Measurements from ENCODE around the gene ENDOD1. TPM values are rescaled to one million over a fixed set of nuclear protein-coding genes. Genes with fewer than 3 reads are reported as not detected.

Gene ENDOD1
- total RNA-seq, 1 experiment from 2014 or later, result 3.3 TPM

GRCh38 chr11:95144313-95145235, 54.9 kb downstream of the ENDOD1 start (continued):
- TF ChIP-seq STAT6 (CRISPR knock-in tag; conservative IDR thresholded peaks at IDR 0.05; ENCODE audit: low read depth) (no peak), SP1 (CRISPR knock-in tag; conservative IDR thresholded peaks at IDR 0.05) (no peak), ZBTB21 (CRISPR knock-in tag; IDR thresholded peaks at IDR 0.05; ENCODE audit: borderline replicate concordance) (no peak)

GRCh38 chr11:95145430-95146060, 55.9 kb downstream of the ENDOD1 start:
- no peak for ATAC-seq
- Mint-ChIP-seq H3K36me3 (no peaks in the 10 kb centered on the region), H3K27ac (no peak overlapping the region), H3K27me3 (ENCODE audit: low read depth) (peaks cover 92% of the 10 kb centered on the region), H3K9me3 (no peaks in the 10 kb centered on the region), H3K4me1 (peaks cover 7% of the 10 kb centered on the region), H3K4me3 (no peak overlapping the region)
- POLR2A ChIA-PET, result no interaction called here
- CTCF ChIA-PET, result interaction anchor here (2.9 kb wide), 1 partner anchor 77 kb away, joined by 7 read pairs; no protein-coding TSS in a partner anchor
- no peak for DNase-seq (ENCODE audit: low spot score)
- no peak for TF ChIP-seq ELF4 (CRISPR knock-in tag; IDR thresholded peaks at IDR 0.05; ENCODE audit: low read depth)
- TF ChIP-seq RORB (CRISPR knock-in tag; IDR thresholded peaks at IDR 0.05), result no peak
- TF ChIP-seq ATF3 (CRISPR knock-in tag; conservative IDR thresholded peaks at IDR 0.05), result no peak
- no peak for TF ChIP-seq ESRRA (CRISPR knock-in tag; IDR thresholded peaks at IDR 0.05; ENCODE audit: borderline replicate concordance)
- TF ChIP-seq, protein P1, sequence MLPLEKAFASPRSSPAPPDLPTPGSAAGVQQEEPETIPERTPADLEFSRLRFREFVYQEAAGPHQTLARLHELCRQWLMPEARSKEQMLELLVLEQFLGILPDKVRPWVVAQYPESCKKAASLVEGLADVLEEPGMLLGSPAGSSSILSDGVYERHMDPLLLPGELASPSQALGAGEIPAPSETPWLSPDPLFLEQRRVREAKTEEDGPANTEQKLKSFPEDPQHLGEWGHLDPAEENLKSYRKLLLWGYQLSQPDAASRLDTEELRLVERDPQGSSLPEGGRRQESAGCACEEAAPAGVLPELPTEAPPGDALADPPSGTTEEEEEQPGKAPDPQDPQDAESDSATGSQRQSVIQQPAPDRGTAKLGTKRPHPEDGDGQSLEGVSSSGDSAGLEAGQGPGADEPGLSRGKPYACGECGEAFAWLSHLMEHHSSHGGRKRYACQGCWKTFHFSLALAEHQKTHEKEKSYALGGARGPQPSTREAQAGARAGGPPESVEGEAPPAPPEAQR (CRISPR knock-in tag; IDR thresholded peaks at IDR 0.05), result no peak
- TF ChIP-seq PRDM15 (CRISPR knock-in tag; IDR thresholded peaks at IDR 0.05), result no peak

DNA sequence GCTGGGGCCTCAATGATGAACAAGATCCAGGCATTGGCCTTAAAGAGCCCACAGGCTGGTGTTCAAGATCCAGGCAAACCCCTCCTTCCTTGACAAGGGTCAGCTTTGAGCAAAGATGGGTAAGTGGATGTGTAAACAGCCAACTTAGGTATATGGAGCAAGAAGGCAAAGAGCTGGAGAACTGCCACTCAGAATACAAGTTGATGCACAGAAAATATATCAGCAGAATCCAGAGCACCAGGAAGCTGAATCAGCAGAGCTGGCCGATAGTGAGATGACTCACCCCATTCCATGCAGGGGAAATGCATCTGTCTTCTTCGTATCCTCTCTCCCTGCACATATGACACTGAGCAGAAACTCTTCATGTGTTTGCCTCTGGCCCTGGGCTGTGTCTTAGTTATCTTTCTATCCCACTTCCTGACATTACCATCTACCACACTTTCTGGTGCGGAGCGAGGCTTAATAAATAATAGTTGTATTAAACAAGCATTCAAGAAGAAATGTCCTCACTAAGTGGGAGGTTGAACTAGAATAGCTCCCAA, 57.8 kb downstream of the ENDOD1 start:
- H3K27ac Mint-ChIP-seq, result no peak overlapping the region
- POLR2A ChIA-PET, result no interaction called here
- peaks cover 11% of the 10 kb centered on the region for H3K4me1 Mint-ChIP-seq
- DNase-seq (ENCODE audit: low spot score) (no peak), ATAC-seq (no peak)
- H3K27me3 Mint-ChIP-seq (ENCODE audit: low read depth), result peaks cover 88% of the 10 kb centered on the region
- no peak overlapping the region for H3K4me3 Mint-ChIP-seq
- CTCF ChIA-PET, result interaction anchor here (0.6 to 1.6 kb wide), 3 partner anchors 54 to 592 kb away, joined by 3 to 5 read pairs (median 3); no protein-coding TSS in a partner anchor
- H3K9me3 Mint-ChIP-seq, result no peaks in the 10 kb centered on the region
- H3K36me3 Mint-ChIP-seq, result no peaks in the 10 kb centered on the region
- TF ChIP-seq, protein P2, sequence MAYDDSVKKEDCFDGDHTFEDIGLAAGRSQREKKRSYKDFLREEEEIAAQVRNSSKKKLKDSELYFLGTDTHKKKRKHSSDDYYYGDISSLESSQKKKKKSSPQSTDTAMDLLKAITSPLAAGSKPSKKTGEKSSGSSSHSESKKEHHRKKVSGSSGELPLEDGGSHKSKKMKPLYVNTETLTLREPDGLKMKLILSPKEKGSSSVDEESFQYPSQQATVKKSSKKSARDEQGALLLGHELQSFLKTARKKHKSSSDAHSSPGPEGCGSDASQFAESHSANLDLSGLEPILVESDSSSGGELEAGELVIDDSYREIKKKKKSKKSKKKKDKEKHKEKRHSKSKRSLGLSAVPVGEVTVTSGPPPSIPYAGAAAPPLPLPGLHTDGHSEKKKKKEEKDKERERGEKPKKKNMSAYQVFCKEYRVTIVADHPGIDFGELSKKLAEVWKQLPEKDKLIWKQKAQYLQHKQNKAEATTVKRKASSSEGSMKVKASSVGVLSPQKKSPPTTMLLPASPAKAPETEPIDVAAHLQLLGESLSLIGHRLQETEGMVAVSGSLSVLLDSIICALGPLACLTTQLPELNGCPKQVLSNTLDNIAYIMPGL (CRISPR knock-in tag; IDR thresholded peaks at IDR 0.05), result no peak
- no peak for TF ChIP-seq RORB (CRISPR knock-in tag; IDR thresholded peaks at IDR 0.05)
- TF ChIP-seq, protein P3, sequence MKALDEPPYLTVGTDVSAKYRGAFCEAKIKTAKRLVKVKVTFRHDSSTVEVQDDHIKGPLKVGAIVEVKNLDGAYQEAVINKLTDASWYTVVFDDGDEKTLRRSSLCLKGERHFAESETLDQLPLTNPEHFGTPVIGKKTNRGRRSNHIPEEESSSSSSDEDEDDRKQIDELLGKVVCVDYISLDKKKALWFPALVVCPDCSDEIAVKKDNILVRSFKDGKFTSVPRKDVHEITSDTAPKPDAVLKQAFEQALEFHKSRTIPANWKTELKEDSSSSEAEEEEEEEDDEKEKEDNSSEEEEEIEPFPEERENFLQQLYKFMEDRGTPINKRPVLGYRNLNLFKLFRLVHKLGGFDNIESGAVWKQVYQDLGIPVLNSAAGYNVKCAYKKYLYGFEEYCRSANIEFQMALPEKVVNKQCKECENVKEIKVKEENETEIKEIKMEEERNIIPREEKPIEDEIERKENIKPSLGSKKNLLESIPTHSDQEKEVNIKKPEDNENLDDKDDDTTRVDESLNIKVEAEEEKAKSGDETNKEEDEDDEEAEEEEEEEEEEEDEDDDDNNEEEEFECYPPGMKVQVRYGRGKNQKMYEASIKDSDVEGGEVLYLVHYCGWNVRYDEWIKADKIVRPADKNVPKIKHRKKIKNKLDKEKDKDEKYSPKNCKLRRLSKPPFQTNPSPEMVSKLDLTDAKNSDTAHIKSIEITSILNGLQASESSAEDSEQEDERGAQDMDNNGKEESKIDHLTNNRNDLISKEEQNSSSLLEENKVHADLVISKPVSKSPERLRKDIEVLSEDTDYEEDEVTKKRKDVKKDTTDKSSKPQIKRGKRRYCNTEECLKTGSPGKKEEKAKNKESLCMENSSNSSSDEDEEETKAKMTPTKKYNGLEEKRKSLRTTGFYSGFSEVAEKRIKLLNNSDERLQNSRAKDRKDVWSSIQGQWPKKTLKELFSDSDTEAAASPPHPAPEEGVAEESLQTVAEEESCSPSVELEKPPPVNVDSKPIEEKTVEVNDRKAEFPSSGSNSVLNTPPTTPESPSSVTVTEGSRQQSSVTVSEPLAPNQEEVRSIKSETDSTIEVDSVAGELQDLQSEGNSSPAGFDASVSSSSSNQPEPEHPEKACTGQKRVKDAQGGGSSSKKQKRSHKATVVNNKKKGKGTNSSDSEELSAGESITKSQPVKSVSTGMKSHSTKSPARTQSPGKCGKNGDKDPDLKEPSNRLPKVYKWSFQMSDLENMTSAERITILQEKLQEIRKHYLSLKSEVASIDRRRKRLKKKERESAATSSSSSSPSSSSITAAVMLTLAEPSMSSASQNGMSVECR (CRISPR knock-in tag; IDR thresholded peaks at IDR 0.05; ENCODE audit: borderline replicate concordance), result no peak
- no peak for TF ChIP-seq CREB1 (CRISPR knock-in tag; IDR thresholded peaks at IDR 0.05)
- no peak for TF ChIP-seq ERG (CRISPR knock-in tag; IDR thresholded peaks at IDR 0.05)

Measured in WTC11 (cell line).